OCI-LY1 (cell line): ENCODE results near the gene GABRP.

Experiments
- H2AFZ ChIP-seq: fragments of 200-600 bp; sonication (generic), shearing (Covaris generic); 2 replicates; pipeline ENCODE4 v1.6.0; 2014; ENCODE audit warnings: antibody characterized with exemption, mild to moderate bottlenecking, low read length
- H3F3A ChIP-seq: fragments of 200-600 bp; sonication (generic), shearing (Covaris generic); 2 replicates; pipeline ENCODE4 v1.6.0; 2014; ENCODE audit warnings: mild to moderate bottlenecking, antibody characterized with exemption, low read length, moderate library complexity; ENCODE audit not compliant: insufficient read depth
- H3K27ac ChIP-seq: fragments of 200-600 bp; sonication (generic); 2 replicates; pipeline ENCODE4 v1.5.1; 2014; ENCODE audit warnings: low read length, mixed run types, mild to moderate bottlenecking, low read depth; ENCODE audit not compliant: poor library complexity, severe bottlenecking
- H3K27me3 ChIP-seq: fragments of 200-600 bp; sonication (generic); 2 replicates; pipeline ENCODE4 v1.6.0; 2014; ENCODE audit warnings: antibody characterized with exemption, mild to moderate bottlenecking, low read length, moderate library complexity; ENCODE audit not compliant: insufficient read depth
- H3K36me3 ChIP-seq: fragments of 200-600 bp; sonication (generic); 2 replicates; pipeline ENCODE4 v1.6.1; 2014; ENCODE audit warnings: mild to moderate bottlenecking, antibody characterized with exemption, low read length, moderate library complexity, mixed read lengths; ENCODE audit not compliant: insufficient read depth
- H3K4me1 ChIP-seq: fragments of 200-600 bp; sonication (generic); 2 replicates; pipeline ENCODE4 v1.5.1; 2014; ENCODE audit warnings: mild to moderate bottlenecking, low read length, moderate library complexity; ENCODE audit not compliant: insufficient read depth, severe bottlenecking
- H3K4me2 ChIP-seq: fragments of 200-600 bp; sonication (generic), shearing (Covaris generic); 2 replicates; pipeline ENCODE4 v1.6.1; 2014; ENCODE audit warnings: low read length
- H3K4me3 ChIP-seq: fragments of 200-600 bp; sonication (generic); 2 replicates; pipeline ENCODE4 v1.5.1; 2014; ENCODE audit warnings: low read length, low read depth, mild to moderate bottlenecking, mixed read lengths; ENCODE audit not compliant: poor library complexity, severe bottlenecking
- H3K79me2 ChIP-seq: fragments of 200-600 bp; shearing (Covaris generic); 2 replicates; pipeline ENCODE4 v1.6.1; 2016; ENCODE audit warnings: mixed run types, low read length, mixed read lengths; ENCODE audit not compliant: insufficient read depth
- H3K9ac ChIP-seq: fragments of 200-600 bp; sonication (generic), shearing (Covaris generic); 2 replicates; pipeline ENCODE4 v1.6.1; 2014; ENCODE audit warnings: mild to moderate bottlenecking, low read length, mixed read lengths
- H3K9me2 ChIP-seq: fragments of 200-600 bp; sonication (generic), shearing (Covaris generic); 2 replicates; pipeline ENCODE4 v1.6.1; 2014; ENCODE audit warnings: low read depth, mild to moderate bottlenecking, low read length, mixed read lengths
- H3K9me3 ChIP-seq: fragments of 200-600 bp; shearing (Covaris generic); 2 replicates; pipeline ENCODE4 v1.6.1; 2014; ENCODE audit warnings: low read length, mixed read lengths
- H4K20me1 ChIP-seq: fragments of 200-600 bp; sonication (generic), shearing (Covaris generic); 2 replicates; pipeline ENCODE4 v1.6.0; 2016; ENCODE audit warnings: mild to moderate bottlenecking, low read length; ENCODE audit not compliant: insufficient read depth
- EZH2 ChIP-seq: fragments of 200-600 bp; sonication (generic), shearing (Covaris generic); IDR thresholded peaks from 2 replicates; pipeline ENCODE4 v1.8.0; 2017; ENCODE audit warnings: borderline replicate concordance, mixed run types, mild to moderate bottlenecking, antibody characterized with exemption, low read length, moderate library complexity, mixed read lengths
- TF ChIP-seq, protein P1 (sequence below): fragments of 200-600 bp; sonication (generic), shearing (Covaris generic); IDR thresholded peaks from 2 replicates; pipeline ENCODE4 v1.5.1; 2017; ENCODE audit warnings: mild to moderate bottlenecking, antibody characterized with exemption, low read length, moderate library complexity, mixed read lengths

The GABRP gene

DNA sequence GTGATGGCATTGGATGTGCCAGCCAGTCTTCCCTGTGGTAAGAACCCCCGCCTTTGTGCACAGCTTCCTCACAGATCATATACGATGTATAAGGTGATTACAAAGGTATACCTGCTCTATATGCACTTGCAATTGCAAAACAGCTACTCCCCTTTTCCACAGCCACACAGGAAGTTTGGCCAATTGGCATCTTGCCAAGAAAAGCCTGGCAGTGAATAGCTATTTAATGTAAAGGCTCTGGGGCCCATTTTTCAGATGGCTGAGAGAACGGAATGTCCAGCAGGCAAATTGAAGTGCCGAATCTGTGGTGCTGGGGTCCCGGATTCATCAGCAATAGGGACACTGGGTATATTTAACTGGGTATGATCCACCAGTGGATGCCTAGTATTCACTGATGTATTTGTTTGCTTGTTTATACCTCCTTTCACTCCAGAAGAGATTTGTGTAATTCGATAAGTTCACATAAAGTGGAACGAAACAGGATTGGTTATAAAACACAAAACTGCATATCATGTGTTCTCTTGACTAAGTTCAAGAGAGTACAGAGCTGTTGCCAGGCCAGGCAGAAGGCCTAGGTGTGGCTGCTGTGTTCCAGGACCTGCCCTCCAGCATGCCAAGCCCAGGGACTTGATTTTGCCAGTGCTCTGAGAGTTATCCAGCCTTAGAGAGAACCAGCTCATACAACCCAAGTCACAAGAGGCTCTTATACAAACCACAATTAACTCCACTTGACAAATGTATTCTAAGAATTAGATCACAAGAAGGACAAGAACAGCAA is 27.7 kb upstream of the GABRP start:
- no peaks in the 10 kb centered on the region for H3K4me1 ChIP-seq
- H3K4me2 ChIP-seq = no peak overlapping the region
- no peaks in the 10 kb centered on the region for H3F3A ChIP-seq

DNA sequence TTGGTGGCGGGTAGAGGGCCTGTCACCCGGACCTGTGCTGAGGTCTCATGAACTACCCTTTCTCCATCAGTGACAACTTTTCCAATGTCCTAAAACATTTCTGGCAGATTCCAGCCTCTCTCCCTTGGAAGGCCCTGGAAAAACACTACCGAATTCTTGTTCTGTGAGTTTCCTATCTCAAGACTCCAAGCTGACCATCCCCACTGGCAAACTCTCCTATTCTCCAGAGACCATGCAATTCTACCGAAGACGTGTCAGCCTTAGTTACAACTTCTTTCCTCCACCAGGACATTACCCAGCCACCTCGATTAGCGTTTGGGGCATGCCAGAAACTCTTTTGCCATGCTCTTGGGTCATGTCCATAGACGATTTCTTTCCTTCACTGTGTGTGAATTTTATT is 26.8 kb upstream of the GABRP start:
- no peaks in the 10 kb centered on the region for H3F3A ChIP-seq
- no peaks in the 10 kb centered on the region for H4K20me1 ChIP-seq
- H3K4me1 ChIP-seq = no peaks in the 10 kb centered on the region
- no peak overlapping the region for H3K9ac ChIP-seq
- H3K27ac ChIP-seq = no peak overlapping the region
- H3K79me2 ChIP-seq = no peaks in the 10 kb centered on the region
- no peaks in the 10 kb centered on the region for H3K36me3 ChIP-seq
- H2AFZ ChIP-seq = no peak overlapping the region
- H3K4me3 ChIP-seq = no peak overlapping the region
- H3K4me2 ChIP-seq = no peak overlapping the region
- H3K9me3 ChIP-seq = no peaks in the 10 kb centered on the region
- H3K9me2 ChIP-seq = no peaks in the 10 kb centered on the region
- 0 out of 2 replicates have a peak, but pooled peaks cover 9% of the 10 kb centered on the region for H3K27me3 ChIP-seq
- TF ChIP-seq EZH2 = no peak
- TF ChIP-seq, protein P1, sequence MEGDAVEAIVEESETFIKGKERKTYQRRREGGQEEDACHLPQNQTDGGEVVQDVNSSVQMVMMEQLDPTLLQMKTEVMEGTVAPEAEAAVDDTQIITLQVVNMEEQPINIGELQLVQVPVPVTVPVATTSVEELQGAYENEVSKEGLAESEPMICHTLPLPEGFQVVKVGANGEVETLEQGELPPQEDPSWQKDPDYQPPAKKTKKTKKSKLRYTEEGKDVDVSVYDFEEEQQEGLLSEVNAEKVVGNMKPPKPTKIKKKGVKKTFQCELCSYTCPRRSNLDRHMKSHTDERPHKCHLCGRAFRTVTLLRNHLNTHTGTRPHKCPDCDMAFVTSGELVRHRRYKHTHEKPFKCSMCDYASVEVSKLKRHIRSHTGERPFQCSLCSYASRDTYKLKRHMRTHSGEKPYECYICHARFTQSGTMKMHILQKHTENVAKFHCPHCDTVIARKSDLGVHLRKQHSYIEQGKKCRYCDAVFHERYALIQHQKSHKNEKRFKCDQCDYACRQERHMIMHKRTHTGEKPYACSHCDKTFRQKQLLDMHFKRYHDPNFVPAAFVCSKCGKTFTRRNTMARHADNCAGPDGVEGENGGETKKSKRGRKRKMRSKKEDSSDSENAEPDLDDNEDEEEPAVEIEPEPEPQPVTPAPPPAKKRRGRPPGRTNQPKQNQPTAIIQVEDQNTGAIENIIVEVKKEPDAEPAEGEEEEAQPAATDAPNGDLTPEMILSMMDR = no peak

More for the DNA sequence above, 27.7 kb upstream of the GABRP start:
- no peaks in the 10 kb centered on the region for H3K9me2 ChIP-seq
- H4K20me1 ChIP-seq = no peaks in the 10 kb centered on the region
- H2AFZ ChIP-seq = no peak overlapping the region
- no peaks in the 10 kb centered on the region for H3K79me2 ChIP-seq
- no peak overlapping the region for H3K9ac ChIP-seq
- H3K27me3 ChIP-seq = 0 out of 2 replicates have a peak, but pooled peaks cover 9% of the 10 kb centered on the region
- H3K27ac ChIP-seq = no peak overlapping the region
- H3K36me3 ChIP-seq = no peaks in the 10 kb centered on the region
- H3K9me3 ChIP-seq = no peaks in the 10 kb centered on the region
- no peak overlapping the region for H3K4me3 ChIP-seq
- TF ChIP-seq, protein P1 = no peak
- TF ChIP-seq EZH2 = no peak

DNA sequence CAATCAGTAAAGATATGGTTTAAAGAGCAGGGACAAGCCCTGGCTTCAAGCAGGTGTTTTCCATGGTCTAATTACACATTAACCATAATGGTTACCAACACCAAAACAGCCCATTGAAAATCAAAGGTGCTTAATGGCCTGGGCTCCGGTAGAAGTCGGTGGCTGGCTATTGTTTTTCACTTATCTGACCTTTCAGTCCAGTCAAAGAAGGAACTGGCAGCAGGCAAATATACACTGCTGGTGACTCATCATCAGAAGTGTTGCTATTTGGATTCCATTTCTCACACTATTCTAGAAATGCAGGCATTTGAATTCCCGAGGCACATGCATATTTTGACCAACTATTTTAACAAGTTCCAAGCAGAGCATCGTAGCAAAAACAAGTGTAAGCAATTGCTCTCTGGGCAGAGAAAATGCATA is 26.3 kb upstream of the GABRP start:
- H3K36me3 ChIP-seq = no peaks in the 10 kb centered on the region
- H3K4me1 ChIP-seq = no peaks in the 10 kb centered on the region
- no peak overlapping the region for H3K4me3 ChIP-seq
- no peak overlapping the region for H2AFZ ChIP-seq
- H3K79me2 ChIP-seq = no peaks in the 10 kb centered on the region
- H3K4me2 ChIP-seq = no peak overlapping the region
- H3K9me3 ChIP-seq = no peaks in the 10 kb centered on the region
- no peak overlapping the region for H3K9ac ChIP-seq
- TF ChIP-seq EZH2 = no peak
- TF ChIP-seq, protein P1 = no peak
- no peak overlapping the region for H3K27ac ChIP-seq
- H4K20me1 ChIP-seq = no peaks in the 10 kb centered on the region
- no peaks in the 10 kb centered on the region for H3K9me2 ChIP-seq
- H3K27me3 ChIP-seq = 0 out of 2 replicates have a peak, but pooled peaks cover 9% of the 10 kb centered on the region
- no peaks in the 10 kb centered on the region for H3F3A ChIP-seq
